ENCODE data around the gene HECTD4. TPM values are rescaled to one million over a fixed set of nuclear protein-coding genes. Genes with fewer than 3 reads are reported as not detected.

HECTD4 gene
- total and polyA plus RNA-seq, 4 donors = 4.3 to 80.1 (median 25.5) TPM

- Histone ChIP-seq H3K9ac (ENCODE audit: low read depth in 1 of 2, low read length in 2 of 2) (no peak overlapping the region), H3K4me1 (ENCODE audit: control insufficient read depth in 4 of 4, insufficient read depth in 4 of 4, low read length in 3 of 4) (peaks cover 3 to 24% (median 20%) of the 10 kb centered on the region in 4 donors), H3K9me3 (ENCODE audit: control insufficient read depth in 4 of 4, low read length in 3 of 4) (no peaks in the 10 kb centered on the region), H3K27ac (ENCODE audit: low read depth in 1 of 2, low read length in 2 of 2) (no peak overlapping the region), H3K27me3 (ENCODE audit: control insufficient read depth in 4 of 4, insufficient read depth in 4 of 4, low read length in 3 of 4) (no peaks in the 10 kb centered on the region), H3K36me3 (ENCODE audit: control insufficient read depth in 4 of 4, insufficient read depth in 3 of 4, low read depth in 1 of 4, low read length in 3 of 4) (peaks cover 0 to 5% (median 2%) of the 10 kb centered on the region in 4 donors), H3K4me3 (ENCODE audit: low read depth in 1 of 3, low read length in 3 of 3) (no peak overlapping the region)
- TF ChIP-seq EGR1 (IDR thresholded peaks at IDR 0.05; ENCODE audit: low read depth in 2 of 2) = no peak
- WGBS = 87% methylated on average over 2 of the region's 2 CpGs
- no peak for DNase-seq (ENCODE audit: low spot score)
These were observed 72.4 kb downstream of the HECTD4 start for GRCh38 chr12:112309797-112310196.

GRCh38 chr12:112308652-112309051, 73.6 kb downstream of the HECTD4 start:
- H3K9me3 ChIP-seq (ENCODE audit: control insufficient read depth in 4 of 4, low read length in 3 of 4) = no peaks in the 10 kb centered on the region
- H3K9ac ChIP-seq (ENCODE audit: low read depth in 1 of 2, low read length in 2 of 2) = no peak overlapping the region
- no peak overlapping the region for H3K4me3 ChIP-seq (ENCODE audit: low read depth in 1 of 3, low read length in 3 of 3)
- DNase-seq (ENCODE audit: low spot score) = no peak
- H3K36me3 ChIP-seq (ENCODE audit: control insufficient read depth in 4 of 4, insufficient read depth in 3 of 4, low read depth in 1 of 4, low read length in 3 of 4) = peaks cover 2 to 5% (median 4%) of the 10 kb centered on the region in 4 donors
- WGBS = 35% methylated on average over 6 of the region's 6 CpGs
- peaks cover 3 to 24% (median 20%) of the 10 kb centered on the region in 4 donors for H3K4me1 ChIP-seq (ENCODE audit: control insufficient read depth in 4 of 4, insufficient read depth in 4 of 4, low read length in 3 of 4)
- TF ChIP-seq RXRA (IDR thresholded peaks at IDR 0.05) (peak; percentile 49 to 67), RAD21 (IDR thresholded peaks at IDR 0.05) (peak in 1 of 2 donors; percentile 11), HNF4A (conservative IDR thresholded peaks at IDR 0.05) (peak; percentile 15 to 41), ZBTB33 (IDR thresholded peaks at IDR 0.05) (no peak)
- no peak overlapping the region for H3K27ac ChIP-seq (ENCODE audit: low read depth in 1 of 2, low read length in 2 of 2)
- H3K27me3 ChIP-seq (ENCODE audit: control insufficient read depth in 4 of 4, insufficient read depth in 4 of 4, low read length in 3 of 4) = no peaks in the 10 kb centered on the region

GRCh38 chr12:112308161-112308560, 74.1 kb downstream of the HECTD4 start:
- no peak overlapping the region for H3K9ac ChIP-seq (ENCODE audit: low read depth in 1 of 2, low read length in 2 of 2)
- H3K27me3 ChIP-seq (ENCODE audit: control insufficient read depth in 4 of 4, insufficient read depth in 4 of 4, low read length in 3 of 4) = no peaks in the 10 kb centered on the region
- no peak for DNase-seq (ENCODE audit: low spot score)
- peaks cover 2 to 5% (median 4%) of the 10 kb centered on the region in 4 donors for H3K36me3 ChIP-seq (ENCODE audit: control insufficient read depth in 4 of 4, insufficient read depth in 3 of 4, low read depth in 1 of 4, low read length in 3 of 4)
- no peaks in the 10 kb centered on the region for H3K9me3 ChIP-seq (ENCODE audit: control insufficient read depth in 4 of 4, low read length in 3 of 4)
- H3K27ac ChIP-seq (ENCODE audit: low read depth in 1 of 2, low read length in 2 of 2) = no peak overlapping the region
- TF ChIP-seq RAD21 (IDR thresholded peaks at IDR 0.05) (no peak), MAX (IDR thresholded peaks at IDR 0.05) (no peak), NR2F2 (IDR thresholded peaks at IDR 0.05) (no peak), GABPA (IDR thresholded peaks at IDR 0.05 in 1 of 2, conservative IDR thresholded peaks at IDR 0.05 in 1 of 2) (no peak), FOXA1 (IDR thresholded peaks at IDR 0.05) (no peak), ATF3 (IDR thresholded peaks at IDR 0.05) (no peak), HNF4A (conservative IDR thresholded peaks at IDR 0.05) (no peak), HNF4G (IDR thresholded peaks at IDR 0.05) (no peak), EGR1 (IDR thresholded peaks at IDR 0.05; ENCODE audit: low read depth in 2 of 2) (no peak), YY1 (IDR thresholded peaks at IDR 0.05) (no peak), CTCF (IDR thresholded peaks at IDR 0.05; ENCODE audit: low read depth, low read length, missing input control) (no peak), TAF1 (conservative IDR thresholded peaks at IDR 0.05) (no peak), SP1 (IDR thresholded peaks at IDR 0.05) (no peak), JUND (IDR thresholded peaks at IDR 0.05) (no peak), RXRA (IDR thresholded peaks at IDR 0.05) (no peak), REST (IDR thresholded peaks at IDR 0.05) (no peak), FOXA2 (IDR thresholded peaks at IDR 0.05) (no peak), ZBTB33 (IDR thresholded peaks at IDR 0.05) (no peak)
- peaks cover 3 to 24% (median 20%) of the 10 kb centered on the region in 4 donors for H3K4me1 ChIP-seq (ENCODE audit: control insufficient read depth in 4 of 4, insufficient read depth in 4 of 4, low read length in 3 of 4)
- no peak overlapping the region for H3K4me3 ChIP-seq (ENCODE audit: low read depth in 1 of 3, low read length in 3 of 3)
- WGBS = 90% methylated on average over 1 of the region's 1 CpG

Data from liver (tissue), 9 donors.